OCI-LY1 (cell line): ENCODE data around the gene PCDH18.
"Not testable (repeated sequence)": the region's sequence is repeated elsewhere in the genome, so short reads cannot be mapped to it uniquely, and the experiment has no call there.

ENCODE experiments used
- EZH2 ChIP-seq: fragments of 200-600 bp; sonication (generic), shearing (Covaris generic); IDR thresholded peaks from 2 replicates; pipeline ENCODE4 v1.8.0; 2017; ENCODE audit warnings: borderline replicate concordance, mixed run types, mild to moderate bottlenecking, antibody characterized with exemption, low read length, moderate library complexity, mixed read lengths
- TF ChIP-seq, protein P1 (sequence below): fragments of 200-600 bp; sonication (generic), shearing (Covaris generic); IDR thresholded peaks from 2 replicates; pipeline ENCODE4 v1.5.1; 2017; ENCODE audit warnings: mild to moderate bottlenecking, antibody characterized with exemption, low read length, moderate library complexity, mixed read lengths

DNA sequence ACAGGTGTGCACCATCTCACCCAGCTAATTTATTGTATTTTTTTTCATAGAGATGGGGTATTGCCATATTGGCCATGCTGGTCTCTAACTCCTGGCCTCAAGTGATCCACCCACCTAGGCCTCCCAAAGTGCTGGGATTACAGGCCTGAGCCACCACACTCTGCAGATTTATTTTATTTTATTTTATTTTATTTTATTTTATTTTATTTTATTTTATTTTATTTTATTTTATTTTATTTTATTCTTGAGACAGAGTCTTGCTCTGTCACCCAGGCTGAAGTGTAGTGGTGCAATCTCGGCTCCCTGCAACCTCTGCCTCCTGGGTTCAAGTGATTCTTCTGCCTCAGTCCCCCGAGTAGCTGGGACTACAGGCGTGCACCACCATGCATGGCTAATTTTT lies 15.0 kb downstream of the PCDH18 start:
- TF ChIP-seq, protein P1, sequence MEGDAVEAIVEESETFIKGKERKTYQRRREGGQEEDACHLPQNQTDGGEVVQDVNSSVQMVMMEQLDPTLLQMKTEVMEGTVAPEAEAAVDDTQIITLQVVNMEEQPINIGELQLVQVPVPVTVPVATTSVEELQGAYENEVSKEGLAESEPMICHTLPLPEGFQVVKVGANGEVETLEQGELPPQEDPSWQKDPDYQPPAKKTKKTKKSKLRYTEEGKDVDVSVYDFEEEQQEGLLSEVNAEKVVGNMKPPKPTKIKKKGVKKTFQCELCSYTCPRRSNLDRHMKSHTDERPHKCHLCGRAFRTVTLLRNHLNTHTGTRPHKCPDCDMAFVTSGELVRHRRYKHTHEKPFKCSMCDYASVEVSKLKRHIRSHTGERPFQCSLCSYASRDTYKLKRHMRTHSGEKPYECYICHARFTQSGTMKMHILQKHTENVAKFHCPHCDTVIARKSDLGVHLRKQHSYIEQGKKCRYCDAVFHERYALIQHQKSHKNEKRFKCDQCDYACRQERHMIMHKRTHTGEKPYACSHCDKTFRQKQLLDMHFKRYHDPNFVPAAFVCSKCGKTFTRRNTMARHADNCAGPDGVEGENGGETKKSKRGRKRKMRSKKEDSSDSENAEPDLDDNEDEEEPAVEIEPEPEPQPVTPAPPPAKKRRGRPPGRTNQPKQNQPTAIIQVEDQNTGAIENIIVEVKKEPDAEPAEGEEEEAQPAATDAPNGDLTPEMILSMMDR = not testable (repeated sequence)
- TF ChIP-seq EZH2 = not testable (repeated sequence)
